Liver (tissue), 3 donors: ENCODE measurements around the gene ADAMTS15.

ENCODE experiments used
- ATF3 ChIP-seq: IDR thresholded peaks from 2 replicates; pipeline ENCODE4 v1.6.1; 2016; ENCODE audit warnings: antibody characterized with exemption
- CTCF ChIP-seq: fragments of 150-350 bp; IDR thresholded peaks from 2 replicates; pipeline ENCODE4 v1.5.1; 2017; ENCODE audit warnings: improper control_type of control experiment, low read depth, low read length; ENCODE audit not compliant: missing input control
- EGR1 ChIP-seq, 2 donors: IDR thresholded peaks; 2 replicates each; pipeline ENCODE4 v1.6.1; 2016 to 2018; ENCODE audit warnings: antibody characterized with exemption in 2 of 2, low read depth in 2 of 2
- FOXA1 ChIP-seq: IDR thresholded peaks from 2 replicates; pipeline ENCODE4 v1.6.1; 2016; ENCODE audit warnings: antibody characterized with exemption
- FOXA2 ChIP-seq: IDR thresholded peaks from 2 replicates; pipeline ENCODE4 v1.6.1; 2016; ENCODE audit warnings: antibody characterized with exemption
- JUND ChIP-seq, 2 donors: IDR thresholded peaks; 2 replicates each; pipeline ENCODE4 v1.6.1; 2016; ENCODE audit warnings: antibody characterized with exemption in 2 of 2
- MAX ChIP-seq: IDR thresholded peaks from 2 replicates; pipeline ENCODE4 v1.6.1; 2016; ENCODE audit warnings: antibody characterized with exemption
- NR2F2 ChIP-seq: IDR thresholded peaks from 2 replicates; pipeline ENCODE4 v1.6.1; 2016; ENCODE audit warnings: antibody characterized with exemption
- RAD21 ChIP-seq, 2 donors: IDR thresholded peaks; 2 replicates each; pipeline ENCODE4 v1.6.1; 2016; ENCODE audit warnings: antibody characterized with exemption in 2 of 2, mild to moderate bottlenecking in 2 of 2
- REST ChIP-seq: IDR thresholded peaks from 2 replicates; pipeline ENCODE4 v1.6.1; 2016; ENCODE audit warnings: antibody characterized with exemption, mild to moderate bottlenecking
- RXRA ChIP-seq, 2 donors: IDR thresholded peaks; 2 replicates each; pipeline ENCODE4 v1.6.1; 2017 to 2018; ENCODE audit warnings: antibody characterized with exemption in 2 of 2, mild to moderate bottlenecking in 1 of 2
- TAF1 ChIP-seq: conservative IDR thresholded peaks from 2 replicates; pipeline ENCODE4 v1.6.1; 2016; ENCODE audit warnings: antibody characterized with exemption, mild to moderate bottlenecking
- YY1 ChIP-seq: IDR thresholded peaks from 2 replicates; pipeline ENCODE4 v1.6.1; 2016; ENCODE audit warnings: antibody characterized with exemption, mild to moderate bottlenecking
- ZBTB33 ChIP-seq: IDR thresholded peaks from 2 replicates; pipeline ENCODE4 v1.6.1; 2016; ENCODE audit warnings: antibody characterized with exemption
- donor health status: healthy.
- donor health status: healthy.

- TF ChIP-seq CTCF (no peak), ATF3 (no peak), FOXA2 (no peak), TAF1 (no peak), MAX (no peak), RAD21 (IDR thresholded peaks at IDR 0.05) (no peak), EGR1 (IDR thresholded peaks at IDR 0.05; ENCODE audit: low read depth in 2 of 2) (no peak), FOXA1 (no peak), REST (no peak), NR2F2 (no peak), ZBTB33 (no peak), JUND (IDR thresholded peaks at IDR 0.05) (no peak), RXRA (IDR thresholded peaks at IDR 0.05) (no peak), YY1 (no peak)
Observed at GRCh38 chr11:130452176-130452575, 3.7 kb downstream of the ADAMTS15 start.
